ENCODE results near the gene TRIM54. TPM values are rescaled to one million over a fixed set of nuclear protein-coding genes. Genes with fewer than 3 reads are reported as not detected.

The TRIM54 gene
- total RNA-seq, 1 donor from 2014 or later: not detected

GRCh38 chr2:27335311-27335710 lies 53.1 kb downstream of the TRIM54 start:
- peaks cover 6% of the 10 kb centered on the region for H3K36me3 ChIP-seq
- no peak overlapping the region for H3K9ac ChIP-seq
- no peaks in the 10 kb centered on the region for H3F3A ChIP-seq (ENCODE audit: low read depth)
- Mint-ChIP-seq H3K9me3 (no peaks in the 10 kb centered on the region), H3K27ac (no peak overlapping the region), H3K36me3 (peaks cover 27% of the 10 kb centered on the region), H3K27me3 (ENCODE audit: insufficient read depth, low read depth) (peaks cover 5% of the 10 kb centered on the region), H3K4me1 (no peaks in the 10 kb centered on the region), H3K4me3 (no peak overlapping the region)
- H3K9me3 ChIP-seq (ENCODE audit: low read depth): no peaks in the 10 kb centered on the region
- H3K79me2 ChIP-seq (ENCODE audit: low read depth): no peaks in the 10 kb centered on the region
- TF ChIP-seq EZH2phosphoT487 (IDR thresholded peaks at IDR 0.05) (no peak), EZH2 (IDR thresholded peaks at IDR 0.05) (no peak), CTCF (IDR thresholded peaks at IDR 0.05) (no peak)
- no peaks in the 10 kb centered on the region for H4K20me1 ChIP-seq (ENCODE audit: low read depth)
- H3K27me3 ChIP-seq: no peaks in the 10 kb centered on the region
- no peaks in the 10 kb centered on the region for H3K4me1 ChIP-seq
- H3K4me2 ChIP-seq: no peak overlapping the region
- H3K4me3 ChIP-seq: no peak overlapping the region
- no peak overlapping the region for H3K27ac ChIP-seq
- no peak overlapping the region for H2AFZ ChIP-seq (replicated peaks)
- DNase-seq (ENCODE audit: low spot score): no peak

- Histone ChIP-seq H3K27me3 (no peaks in the 10 kb centered on the region), H3F3A (ENCODE audit: low read depth) (no peaks in the 10 kb centered on the region), H3K9ac (no peak overlapping the region), H3K4me1 (no peaks in the 10 kb centered on the region), H3K27ac (no peak overlapping the region), H3K36me3 (peaks cover 6% of the 10 kb centered on the region), H3K79me2 (ENCODE audit: low read depth) (no peaks in the 10 kb centered on the region), H2AFZ (replicated peaks) (no peak overlapping the region), H3K9me3 (ENCODE audit: low read depth) (no peaks in the 10 kb centered on the region), H4K20me1 (ENCODE audit: low read depth) (no peaks in the 10 kb centered on the region), H3K4me3 (no peak overlapping the region), H3K4me2 (no peak overlapping the region)
- Mint-ChIP-seq H3K9me3 (no peaks in the 10 kb centered on the region), H3K36me3 (peaks cover 27% of the 10 kb centered on the region), H3K27ac (no peak overlapping the region), H3K27me3 (ENCODE audit: insufficient read depth, low read depth) (peaks cover 5% of the 10 kb centered on the region), H3K4me3 (no peak overlapping the region), H3K4me1 (no peaks in the 10 kb centered on the region)
- TF ChIP-seq EZH2 (IDR thresholded peaks at IDR 0.05) (no peak), CTCF (IDR thresholded peaks at IDR 0.05) (no peak), EZH2phosphoT487 (IDR thresholded peaks at IDR 0.05) (no peak)
- no peak for DNase-seq (ENCODE audit: low spot score)
These were observed 53.9 kb downstream of the TRIM54 start for GRCh38 chr2:27336173-27336572.

- peaks cover 54% of the 10 kb centered on the region for H4K20me1 ChIP-seq (ENCODE audit: low read depth)
- H3K4me1 Mint-ChIP-seq: no peaks in the 10 kb centered on the region
- H2AFZ ChIP-seq (replicated peaks): no peak overlapping the region
- no peak for DNase-seq (ENCODE audit: low spot score)
- H3K4me3 Mint-ChIP-seq: no peak overlapping the region
- no peak overlapping the region for H3K4me2 ChIP-seq
- no peaks in the 10 kb centered on the region for H3K9me3 Mint-ChIP-seq
- no peaks in the 10 kb centered on the region for H3K4me1 ChIP-seq
- TF ChIP-seq EZH2phosphoT487 (IDR thresholded peaks at IDR 0.05): no peak
- no peak for TF ChIP-seq EZH2 (IDR thresholded peaks at IDR 0.05)
- TF ChIP-seq CTCF (IDR thresholded peaks at IDR 0.05): no peak
- peaks cover 5% of the 10 kb centered on the region for H3F3A ChIP-seq (ENCODE audit: low read depth)
- no peaks in the 10 kb centered on the region for H3K9me3 ChIP-seq (ENCODE audit: low read depth)
- no peak overlapping the region for H3K9ac ChIP-seq
- no peak overlapping the region for H3K27ac Mint-ChIP-seq
- peaks cover 95% of the 10 kb centered on the region for H3K79me2 ChIP-seq (ENCODE audit: low read depth)
- no peak overlapping the region for H3K4me3 ChIP-seq
- no peak overlapping the region for H3K27ac ChIP-seq
- H3K27me3 ChIP-seq: no peaks in the 10 kb centered on the region
- H3K27me3 Mint-ChIP-seq (ENCODE audit: insufficient read depth, low read depth): no peaks in the 10 kb centered on the region
- peaks cover 2% of the 10 kb centered on the region for H3K36me3 Mint-ChIP-seq
- no peaks in the 10 kb centered on the region for H3K36me3 ChIP-seq
These were observed 65.4 kb downstream of the TRIM54 start for GRCh38 chr2:27347641-27348040.

Data from neural progenitor cell (in vitro differentiated cells).